Activated CD4-positive, alpha-beta memory T cell treated with anti-CD3 and anti-CD28 coated beads, Interleukin-2, amount 10 ng/mL, durations not matched to agents 7 days and 5 days (primary cell): ENCODE results near the gene NOTCH1. TPM values are rescaled to one million over a fixed set of nuclear protein-coding genes. Genes with fewer than 3 reads are reported as not detected.

Source experiments
- CTCF ChIA-PET: fragments of 350-600 bp; sonication (Branson Sonifier 250); formaldehyde crosslinking; loops from one replicate; lab custom pipeline; 2021; ENCODE audit warnings: antibody characterized with exemption, inconsistent platforms; lab: Charles Lee
- POLR2A ChIA-PET: fragments of 350-600 bp; sonication (Branson Sonifier 250); formaldehyde crosslinking; loops from one replicate; lab custom pipeline; 2021; ENCODE audit warnings: antibody characterized with exemption; lab: Charles Lee
- DNase-seq: peaks from one replicate; pipeline ENCODE4 v3.0.0-alpha.2; 2020
- H3K27ac Mint-ChIP-seq: one replicate; pipeline ENCODE4 v1.8.0; 2021; ENCODE audit warnings: mild to moderate bottlenecking, mixed read lengths
- H3K27me3 Mint-ChIP-seq: one replicate; pipeline ENCODE4 v1.8.0; 2021; ENCODE audit warnings: mixed read lengths
- H3K36me3 Mint-ChIP-seq: one replicate; pipeline ENCODE4 v1.8.0; 2021; ENCODE audit warnings: low read depth, mixed read lengths
- H3K4me1 Mint-ChIP-seq: one replicate; pipeline ENCODE4 v1.8.0; 2021; ENCODE audit warnings: mixed read lengths
- H3K4me3 Mint-ChIP-seq: one replicate; pipeline ENCODE4 v1.8.0; 2021; ENCODE audit warnings: mild to moderate bottlenecking, mixed read lengths
- H3K9me3 Mint-ChIP-seq: one replicate; pipeline ENCODE4 v1.8.0; 2021; ENCODE audit warnings: mixed read lengths
- total RNA-seq, 2 experiments: library from RNA; stranded (reverse); gene quantifications; one replicate each; pipeline ENCODE4 v1.2.3, GENCODE V29; 2021

The NOTCH1 gene
- total RNA-seq, 2 experiments from 2014 or later, result 58.8 to 59.8 TPM

DNA sequence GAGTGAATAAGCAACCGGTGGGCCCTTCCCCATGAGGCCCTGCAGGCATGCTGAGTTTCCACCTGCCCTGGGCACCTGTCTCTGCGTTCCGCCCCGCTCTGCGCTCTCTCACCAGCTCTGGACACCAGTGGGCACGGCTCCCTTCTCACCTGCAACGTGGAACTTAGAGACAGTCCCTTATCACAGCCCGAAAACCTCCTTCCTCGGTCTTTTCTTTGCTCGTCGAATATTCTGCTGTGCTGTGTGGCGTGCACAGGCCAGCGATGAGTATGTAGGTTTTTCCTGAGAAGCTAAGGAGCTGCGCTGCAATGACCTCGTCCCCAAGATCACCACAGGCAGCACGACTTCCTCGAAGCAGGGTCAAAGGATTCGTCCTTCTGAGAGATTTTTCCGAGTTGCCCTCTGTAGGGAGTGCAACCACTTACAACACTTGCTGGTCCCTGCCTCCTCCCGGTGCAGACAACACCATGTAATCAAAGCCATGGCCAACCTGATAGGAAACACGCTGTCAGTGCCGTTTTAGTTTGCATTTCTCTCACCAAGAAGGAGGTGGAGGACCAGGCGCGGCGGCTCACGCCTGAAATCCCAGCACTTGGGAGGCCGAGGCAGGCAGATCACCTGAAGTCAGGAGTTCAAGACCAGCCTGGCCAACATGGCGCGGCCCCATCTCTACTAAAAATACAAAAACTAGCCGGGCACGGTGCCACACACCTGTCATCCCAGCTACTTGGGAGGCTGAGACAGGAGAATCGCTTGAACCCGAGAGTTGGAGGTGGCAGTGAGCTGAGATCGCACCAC is 27.2 kb upstream of the NOTCH1 start:
- no peaks in the 10 kb centered on the region for H3K36me3 Mint-ChIP-seq
- H3K4me1 Mint-ChIP-seq, result peaks cover 2% of the 10 kb centered on the region
- no peak overlapping the region for H3K27ac Mint-ChIP-seq
- POLR2A ChIA-PET, result no interaction called here
- CTCF ChIA-PET, result no interaction called here
- H3K9me3 Mint-ChIP-seq, result peaks cover 5% of the 10 kb centered on the region
- no peaks in the 10 kb centered on the region for H3K27me3 Mint-ChIP-seq
- H3K4me3 Mint-ChIP-seq, result no peak overlapping the region
- no peak for DNase-seq

DNA sequence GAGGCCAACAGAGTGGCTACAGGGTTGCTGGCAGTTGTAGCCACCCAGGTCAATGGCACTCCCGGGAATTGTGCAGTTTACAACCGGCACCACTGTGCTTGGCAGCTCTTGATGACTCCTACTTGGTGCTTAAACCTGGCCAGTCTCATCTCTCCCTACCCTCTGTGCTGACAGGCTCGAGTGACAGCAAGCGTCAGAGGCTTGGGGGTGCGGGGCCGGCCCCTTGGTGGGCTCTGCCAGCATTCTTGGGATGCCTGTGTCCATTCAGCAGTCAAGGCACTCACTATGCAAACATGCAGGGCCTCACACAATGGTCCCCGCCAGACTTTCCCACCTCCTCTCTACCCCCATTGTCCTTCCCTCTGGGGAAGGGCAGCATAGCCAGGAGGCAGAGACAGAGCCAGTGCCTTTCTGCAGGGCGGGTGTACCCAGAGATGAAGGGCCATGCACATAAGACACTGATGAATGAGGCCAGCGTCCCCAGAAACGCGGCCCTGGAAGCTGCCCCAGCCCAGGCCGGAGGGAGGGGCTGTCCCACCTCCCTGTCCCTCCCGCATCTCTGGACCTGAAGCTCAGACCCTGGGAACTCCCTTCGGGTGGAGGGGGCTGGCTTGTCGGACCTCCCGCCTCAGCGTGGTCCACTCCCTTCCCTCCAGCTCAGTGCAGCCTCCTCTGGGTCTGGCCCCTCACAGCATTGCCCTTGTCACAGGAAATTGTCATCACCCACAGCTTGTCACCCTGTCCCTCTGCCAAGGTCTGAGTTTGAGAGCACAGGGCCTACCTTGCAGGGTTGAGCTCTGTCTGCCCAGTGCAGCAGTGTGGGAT is 26.4 kb upstream of the NOTCH1 start:
- H3K9me3 Mint-ChIP-seq, result peaks cover 5% of the 10 kb centered on the region
- no peak overlapping the region for H3K4me3 Mint-ChIP-seq
- no peak overlapping the region for H3K27ac Mint-ChIP-seq
- peaks cover 2% of the 10 kb centered on the region for H3K4me1 Mint-ChIP-seq
- no peaks in the 10 kb centered on the region for H3K27me3 Mint-ChIP-seq
- POLR2A ChIA-PET, result no interaction called here
- no peaks in the 10 kb centered on the region for H3K36me3 Mint-ChIP-seq
- no peak for DNase-seq
- CTCF ChIA-PET, result no interaction called here

DNA sequence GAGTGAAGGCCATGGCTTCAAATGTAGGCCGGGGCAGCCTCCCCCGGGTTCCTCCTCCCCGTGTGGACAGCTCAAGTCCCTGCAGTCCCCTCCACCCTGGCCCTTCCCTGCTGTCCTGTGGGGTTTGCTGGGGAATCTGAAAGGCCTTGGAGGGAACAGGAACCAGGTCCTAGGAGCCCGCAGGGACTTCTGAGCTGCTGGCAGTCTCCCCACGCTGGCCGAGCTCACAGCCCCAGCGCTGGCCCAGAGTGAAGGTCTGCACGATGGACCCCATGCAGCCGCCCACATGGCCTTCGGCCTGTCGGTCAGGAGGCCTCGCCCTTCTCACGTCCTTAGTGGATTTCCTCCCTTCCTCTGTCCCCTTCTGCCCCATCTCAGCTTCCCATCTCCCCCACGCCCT is 25.7 kb upstream of the NOTCH1 start:
- no peak for DNase-seq
- Mint-ChIP-seq H3K4me1 (peaks cover 2% of the 10 kb centered on the region), H3K4me3 (no peak overlapping the region), H3K27me3 (no peaks in the 10 kb centered on the region), H3K36me3 (no peaks in the 10 kb centered on the region), H3K9me3 (peaks cover 5% of the 10 kb centered on the region), H3K27ac (no peak overlapping the region)
- POLR2A ChIA-PET, result no interaction called here
- CTCF ChIA-PET, result no interaction called here

DNA sequence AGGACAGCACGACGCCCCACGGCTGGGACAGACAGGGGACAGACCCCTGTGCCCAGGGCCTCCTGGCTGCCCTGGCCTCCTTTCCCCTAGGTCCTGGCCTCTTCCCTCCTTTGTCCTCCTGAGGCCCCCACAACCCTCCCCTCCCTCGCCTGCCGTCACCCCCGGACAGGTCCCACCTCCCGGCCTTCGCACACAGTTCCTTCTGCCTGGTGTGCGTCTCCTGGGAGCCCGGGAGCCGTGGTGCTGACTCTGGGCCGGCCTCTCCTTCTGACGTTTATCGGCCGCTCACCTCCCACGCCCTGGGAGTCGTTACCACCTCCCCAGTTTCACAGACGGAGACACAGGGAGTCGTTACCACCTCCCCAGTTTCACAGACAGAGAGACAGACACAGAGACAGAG is 25.1 kb upstream of the NOTCH1 start:
- ChIA-PET CTCF (no interaction called here), POLR2A (no interaction called here)
- DNase-seq, result no peak
- Mint-ChIP-seq H3K4me1 (no peaks in the 10 kb centered on the region), H3K27ac (no peak overlapping the region), H3K36me3 (no peaks in the 10 kb centered on the region), H3K27me3 (no peaks in the 10 kb centered on the region), H3K4me3 (no peak overlapping the region), H3K9me3 (peaks cover 5% of the 10 kb centered on the region)

DNA sequence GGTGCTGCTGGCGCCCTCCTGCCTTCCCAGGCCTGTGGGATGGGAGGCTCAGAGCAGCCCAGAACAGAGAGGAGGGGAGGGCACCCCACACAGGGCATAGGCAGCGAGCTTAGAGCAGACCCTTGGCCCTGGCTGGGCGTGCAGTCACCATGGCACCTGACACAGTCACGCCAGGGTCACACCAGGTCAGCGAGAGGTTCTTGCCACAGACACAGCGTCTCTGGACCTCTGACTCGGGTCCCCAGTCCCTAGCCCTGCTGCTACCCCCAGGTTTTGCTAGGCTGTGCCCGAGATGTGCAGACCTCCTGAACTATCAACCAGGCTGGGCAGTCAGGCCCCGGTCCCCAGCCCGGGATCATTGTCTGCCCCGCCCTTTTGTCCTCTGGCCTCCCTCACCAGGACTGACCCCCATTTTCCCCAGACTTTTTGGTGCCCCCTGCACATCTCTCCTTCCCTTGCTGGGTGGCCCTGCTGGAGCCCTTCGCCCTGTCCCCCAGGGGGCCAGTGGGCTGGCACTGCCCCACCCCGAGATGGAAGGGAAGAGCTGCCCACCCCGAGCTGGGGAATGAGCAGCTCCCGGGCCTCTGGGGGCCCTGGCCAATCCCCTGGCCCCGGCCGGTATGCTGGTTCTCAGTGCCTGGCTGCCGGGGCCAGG is 24.5 kb upstream of the NOTCH1 start:
- ChIA-PET CTCF (no interaction called here), POLR2A (no interaction called here)
- H3K36me3 Mint-ChIP-seq, result no peaks in the 10 kb centered on the region
- no peak for DNase-seq
- H3K4me3 Mint-ChIP-seq, result no peak overlapping the region
- H3K27ac Mint-ChIP-seq, result no peak overlapping the region
- no peaks in the 10 kb centered on the region for H3K27me3 Mint-ChIP-seq
- H3K9me3 Mint-ChIP-seq, result peaks cover 5% of the 10 kb centered on the region
- H3K4me1 Mint-ChIP-seq, result no peaks in the 10 kb centered on the region

DNA sequence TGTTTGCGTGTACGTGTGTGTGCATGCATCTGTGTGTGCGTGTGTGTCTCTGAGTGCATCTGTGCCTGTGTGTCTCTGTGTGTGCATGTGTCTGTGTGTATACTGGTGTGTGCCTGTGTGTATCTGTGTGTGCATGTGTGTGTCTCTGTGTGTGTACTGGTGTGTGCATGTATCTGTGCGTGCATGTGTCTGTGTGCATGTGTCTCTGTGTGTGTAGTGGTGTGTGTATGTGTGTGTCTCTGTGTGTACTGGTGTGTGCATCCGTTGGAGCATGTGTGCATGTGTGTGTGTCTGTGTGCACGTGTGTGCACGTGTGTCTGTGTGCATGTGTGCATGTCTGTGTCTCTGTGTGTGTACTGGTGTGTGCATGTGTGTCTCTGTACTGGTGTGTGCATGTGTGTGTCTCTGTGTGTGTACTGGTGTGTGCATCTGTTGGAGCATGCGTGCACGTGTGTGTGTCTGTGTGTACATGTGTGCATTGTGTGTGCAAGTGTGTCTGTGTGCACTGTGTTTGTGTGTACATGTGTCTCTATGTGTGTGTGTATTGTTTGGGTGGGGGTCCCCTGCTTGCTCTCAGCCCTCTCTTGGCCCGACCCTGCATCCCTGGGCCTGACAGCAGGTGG is 23.8 kb upstream of the NOTCH1 start:
- Mint-ChIP-seq H3K9me3 (peaks cover 5% of the 10 kb centered on the region), H3K36me3 (no peaks in the 10 kb centered on the region), H3K4me3 (no peak overlapping the region), H3K4me1 (no peaks in the 10 kb centered on the region), H3K27ac (no peak overlapping the region), H3K27me3 (no peaks in the 10 kb centered on the region)
- DNase-seq, result no peak
- ChIA-PET CTCF (no interaction called here), POLR2A (no interaction called here)

DNA sequence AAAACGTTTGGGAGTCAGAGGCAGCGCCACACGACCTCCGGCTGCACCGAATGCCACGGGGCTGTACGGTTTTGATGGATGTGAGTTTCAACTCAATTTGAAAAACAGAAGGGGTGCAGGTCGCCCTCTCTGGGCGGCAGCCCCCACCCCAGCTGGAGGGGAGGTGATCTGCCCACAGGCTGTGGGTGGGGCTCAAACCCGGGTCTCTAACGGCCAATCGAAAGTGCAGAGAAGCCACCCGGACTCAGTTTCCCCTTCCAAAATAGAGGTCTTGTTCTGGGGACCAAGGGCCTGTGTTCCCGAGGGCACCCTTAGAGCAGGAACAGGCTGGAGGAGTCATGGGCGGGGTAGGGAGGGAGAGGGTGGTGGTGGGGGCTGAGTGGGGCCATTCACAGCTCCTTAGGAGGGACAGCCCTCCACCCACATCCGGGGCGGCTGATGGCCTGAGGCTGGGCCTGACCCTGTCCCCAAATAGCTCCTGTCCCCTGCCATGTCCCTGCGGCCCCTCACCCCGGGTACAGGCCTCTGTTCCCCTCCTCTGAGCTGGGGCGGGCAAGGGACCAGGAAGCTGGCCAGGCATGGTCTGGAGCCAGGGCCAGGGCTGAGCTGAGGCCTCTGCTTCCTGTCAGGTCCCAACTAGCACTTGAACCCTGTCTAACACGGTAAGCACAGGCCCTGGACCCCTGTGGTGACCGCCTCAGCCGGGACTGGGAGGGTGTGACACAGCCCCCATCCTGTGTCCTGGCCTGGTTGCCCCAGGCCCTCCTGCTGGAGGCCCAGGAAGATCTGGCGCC is 22.6 kb upstream of the NOTCH1 start:
- CTCF ChIA-PET, result no interaction called here
- POLR2A ChIA-PET, result no interaction called here

DNA sequence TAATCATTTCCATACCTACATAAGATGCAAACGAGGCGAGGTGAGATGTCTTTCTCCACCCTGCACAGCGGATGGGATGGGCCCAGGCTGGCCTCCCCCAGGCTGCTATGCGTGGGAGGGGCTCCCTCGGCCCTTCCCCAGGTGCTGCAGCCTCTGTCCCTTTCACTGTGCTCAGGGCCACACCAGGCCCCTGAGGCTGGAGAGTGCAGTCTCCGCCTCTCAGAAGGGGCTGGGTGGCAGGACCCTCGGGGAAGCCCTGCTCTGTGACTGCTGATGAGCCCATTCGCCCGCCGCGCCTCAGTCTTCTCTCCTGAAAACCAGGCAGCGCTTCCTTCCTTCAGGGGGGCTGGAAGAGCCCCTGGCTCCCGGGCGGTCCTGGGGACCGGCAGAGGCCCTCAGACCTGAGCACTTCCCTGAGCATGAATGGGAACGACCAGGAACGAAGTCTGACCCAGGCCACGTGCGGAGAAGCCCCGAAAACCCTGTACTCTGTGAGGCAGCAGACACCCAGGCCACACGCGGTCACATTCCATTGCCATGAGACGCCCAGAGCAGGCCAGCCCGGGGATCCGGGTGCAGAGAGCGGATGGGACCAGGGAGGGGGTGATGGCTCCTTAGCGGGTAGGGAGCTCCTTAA is 21.9 kb upstream of the NOTCH1 start:
- Mint-ChIP-seq H3K4me3 (no peak overlapping the region), H3K27me3 (no peaks in the 10 kb centered on the region), H3K27ac (no peak overlapping the region), H3K36me3 (no peaks in the 10 kb centered on the region), H3K9me3 (peaks cover 5% of the 10 kb centered on the region), H3K4me1 (no peaks in the 10 kb centered on the region)
- POLR2A ChIA-PET, result no interaction called here
- no peak for DNase-seq
- CTCF ChIA-PET, result no interaction called here

More for the DNA sequence above, 22.6 kb upstream of the NOTCH1 start:
- Mint-ChIP-seq H3K27ac (no peak overlapping the region), H3K27me3 (no peaks in the 10 kb centered on the region), H3K4me3 (no peak overlapping the region), H3K9me3 (peaks cover 5% of the 10 kb centered on the region), H3K36me3 (no peaks in the 10 kb centered on the region), H3K4me1 (no peaks in the 10 kb centered on the region)
- DNase-seq, result no peak

DNA sequence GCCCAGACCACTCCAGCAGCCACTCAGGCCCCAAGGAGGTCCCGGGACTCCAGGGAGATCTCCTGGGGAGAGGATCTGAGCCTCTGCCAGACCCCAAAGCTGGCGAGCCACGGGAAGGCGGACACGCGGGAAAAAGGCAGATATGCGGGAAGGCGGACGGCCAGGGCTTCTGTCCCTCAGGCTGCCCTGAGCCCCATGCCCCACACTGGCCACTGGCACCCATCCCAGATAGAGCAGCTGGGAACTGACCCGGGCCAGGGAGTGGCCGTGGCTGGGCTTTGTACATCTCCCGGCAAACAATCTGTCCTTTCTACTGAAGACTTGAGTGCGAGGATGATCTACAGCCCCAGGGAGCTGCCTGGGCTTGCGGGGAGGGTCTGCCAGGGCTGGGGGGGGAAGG is 21.1 kb upstream of the NOTCH1 start:
- no peak overlapping the region for H3K27ac Mint-ChIP-seq
- no peaks in the 10 kb centered on the region for H3K36me3 Mint-ChIP-seq
- ChIA-PET POLR2A (no interaction called here), CTCF (no interaction called here)
- no peak for DNase-seq
- H3K9me3 Mint-ChIP-seq, result peaks cover 5% of the 10 kb centered on the region
- H3K4me3 Mint-ChIP-seq, result no peak overlapping the region
- H3K4me1 Mint-ChIP-seq, result no peaks in the 10 kb centered on the region
- H3K27me3 Mint-ChIP-seq, result no peaks in the 10 kb centered on the region

DNA sequence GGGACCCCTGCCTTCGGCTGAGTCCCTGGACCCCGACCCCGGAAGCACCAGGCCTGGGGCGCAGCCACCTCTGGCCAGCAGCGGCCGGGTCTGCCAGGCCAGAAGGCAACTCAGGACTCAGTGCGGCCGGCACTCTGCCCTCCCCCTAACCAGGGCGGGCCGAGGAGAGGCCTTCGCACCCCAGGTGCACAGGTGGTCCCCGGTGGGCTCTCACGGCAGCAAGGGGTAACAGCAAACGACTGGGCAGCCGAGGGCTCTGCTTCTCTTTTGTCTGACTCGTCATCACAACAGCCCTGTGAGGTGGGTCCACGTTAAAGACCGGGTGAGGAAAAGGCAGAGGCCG is 20.7 kb upstream of the NOTCH1 start:
- ChIA-PET CTCF (no interaction called here), POLR2A (no interaction called here)
- Mint-ChIP-seq H3K36me3 (no peaks in the 10 kb centered on the region), H3K4me1 (no peaks in the 10 kb centered on the region), H3K27ac (no peak overlapping the region), H3K9me3 (peaks cover 5% of the 10 kb centered on the region), H3K4me3 (no peak overlapping the region), H3K27me3 (no peaks in the 10 kb centered on the region)
- no peak for DNase-seq

DNA sequence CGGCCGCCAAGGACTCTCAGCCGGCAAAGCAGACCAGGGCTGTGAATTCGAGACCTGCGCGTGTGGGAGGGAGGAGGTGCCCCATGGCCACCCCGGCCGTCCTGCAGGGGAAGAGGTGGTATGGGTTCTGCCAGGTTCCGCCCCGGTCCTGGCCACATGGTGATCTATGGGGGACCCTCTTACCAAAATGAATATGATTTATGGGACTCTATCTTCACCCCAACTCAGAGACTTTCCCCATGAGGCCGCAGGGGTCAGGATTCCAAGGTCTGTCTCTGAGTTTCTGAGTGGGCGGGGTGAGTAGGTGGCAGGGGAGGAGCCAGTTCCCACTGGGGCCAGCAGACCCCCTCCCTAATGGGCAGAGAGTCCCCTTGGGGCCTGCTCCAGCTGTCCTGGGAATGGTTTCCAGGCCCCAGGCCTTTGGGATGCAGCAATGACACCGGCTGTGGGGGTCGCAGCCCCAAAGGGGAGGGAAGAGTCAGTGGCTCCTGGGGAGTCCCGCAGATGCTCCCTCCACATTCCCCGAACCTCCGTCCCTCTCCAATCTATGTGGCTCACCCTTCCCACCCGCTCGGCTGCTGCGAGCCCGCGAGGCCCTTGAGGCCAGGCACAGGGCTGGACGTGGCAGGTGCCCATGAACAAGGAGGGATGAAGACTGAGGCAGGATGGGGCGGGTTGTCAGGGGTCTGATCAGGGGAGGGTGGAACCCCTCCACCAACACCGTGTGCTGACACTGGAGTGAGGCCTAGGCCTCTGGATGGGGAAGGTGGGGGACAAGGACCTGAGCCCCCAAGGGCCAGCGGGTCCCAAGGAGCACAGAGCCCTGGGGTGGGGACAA is 20.1 kb upstream of the NOTCH1 start:
- Mint-ChIP-seq H3K4me3 (no peak overlapping the region), H3K27ac (no peak overlapping the region), H3K9me3 (peaks cover 5% of the 10 kb centered on the region), H3K36me3 (no peaks in the 10 kb centered on the region), H3K4me1 (no peaks in the 10 kb centered on the region), H3K27me3 (no peaks in the 10 kb centered on the region)
- ChIA-PET POLR2A (no interaction called here), CTCF (no interaction called here)
- no peak for DNase-seq
